NCI-H1694 treated with DMSO at 0.1 percent for 48 hours (cell line): Measurements from ENCODE around the gene AOC2.
"Not testable (repeated sequence)": the region's sequence is repeated elsewhere in the genome, so short reads cannot be mapped to it uniquely, and the experiment has no call there.

Experiments used
- DNase-seq: peaks from one replicate; lab custom pipeline; 2025; lab: John Stamatoyannopoulos, UW

The AOC2 gene

GRCh38 chr17:42853968-42854790, 9.8 kb downstream of the AOC2 start:
- no peak for DNase-seq

DNA sequence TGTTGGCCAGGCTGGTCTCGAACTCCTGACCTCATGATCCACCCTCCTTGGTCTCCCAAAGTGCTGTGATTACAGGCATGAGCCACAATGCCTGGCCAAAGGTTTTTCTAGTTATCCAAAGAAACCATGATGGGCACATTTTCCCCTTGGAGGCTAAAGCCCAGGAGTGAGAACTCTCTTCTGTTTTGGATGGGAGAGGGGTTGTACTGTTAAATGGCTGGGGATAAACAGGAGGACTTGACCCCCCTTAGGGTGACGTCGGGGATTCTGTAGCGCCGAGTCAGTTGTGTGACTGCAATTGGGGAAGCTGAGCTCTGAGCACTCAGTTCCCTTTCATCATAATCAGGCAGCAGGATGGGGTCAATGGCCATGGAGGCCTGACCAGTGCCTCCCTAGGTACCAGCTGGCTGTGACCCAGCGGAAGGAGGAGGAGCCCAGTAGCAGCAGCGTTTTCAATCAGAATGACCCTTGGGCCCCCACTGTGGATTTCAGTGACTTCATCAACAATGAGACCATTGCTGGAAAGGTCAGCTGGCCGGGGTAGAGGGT, 10.7 kb downstream of the AOC2 start:
- DNase-seq, result no peak

GRCh38 chr17:42856093-42856492, 11.7 kb downstream of the AOC2 start:
- DNase-seq, result not testable (repeated sequence)

DNA sequence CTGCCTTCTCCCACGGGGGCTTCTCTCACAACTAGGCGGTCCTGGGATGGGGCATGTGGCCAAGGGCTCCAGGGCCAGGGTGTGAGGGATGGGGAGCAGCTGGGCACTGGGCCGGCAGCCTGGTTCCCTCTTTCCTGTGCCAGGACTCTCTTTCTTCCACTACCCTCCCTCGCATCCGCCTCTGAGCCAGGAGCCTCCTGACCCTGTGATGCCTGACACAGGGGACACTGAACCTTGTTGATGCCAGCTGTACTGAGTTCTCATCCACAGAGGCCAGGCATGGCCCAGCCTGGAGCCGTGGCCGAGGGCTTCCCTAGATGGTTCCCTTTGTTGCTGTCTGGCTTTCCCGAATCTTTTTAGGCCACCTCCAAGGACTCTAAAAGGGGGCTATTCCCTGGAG, 12.1 kb downstream of the AOC2 start:
- not testable (repeated sequence) for DNase-seq

DNA sequence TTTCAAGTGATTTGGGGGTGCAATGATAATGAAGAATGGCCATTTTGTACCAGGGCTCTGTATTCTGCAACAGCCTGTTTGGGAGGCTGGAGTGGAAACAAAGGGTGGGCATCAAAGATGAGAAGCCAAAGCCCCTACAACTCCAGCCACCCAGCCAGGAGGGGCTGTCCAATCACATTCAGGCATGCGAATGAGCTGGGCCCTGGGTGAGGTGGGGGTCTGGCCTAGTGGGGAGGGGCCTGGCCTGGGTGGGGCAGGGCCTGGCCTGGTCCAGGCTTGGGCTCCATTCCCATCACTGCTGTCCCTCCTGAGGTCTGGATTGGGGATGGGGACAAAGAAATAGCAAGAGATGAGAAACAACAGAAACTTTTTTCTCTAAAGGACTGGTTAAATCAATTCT, 13.0 kb downstream of the AOC2 start:
- DNase-seq, result no peak

DNA sequence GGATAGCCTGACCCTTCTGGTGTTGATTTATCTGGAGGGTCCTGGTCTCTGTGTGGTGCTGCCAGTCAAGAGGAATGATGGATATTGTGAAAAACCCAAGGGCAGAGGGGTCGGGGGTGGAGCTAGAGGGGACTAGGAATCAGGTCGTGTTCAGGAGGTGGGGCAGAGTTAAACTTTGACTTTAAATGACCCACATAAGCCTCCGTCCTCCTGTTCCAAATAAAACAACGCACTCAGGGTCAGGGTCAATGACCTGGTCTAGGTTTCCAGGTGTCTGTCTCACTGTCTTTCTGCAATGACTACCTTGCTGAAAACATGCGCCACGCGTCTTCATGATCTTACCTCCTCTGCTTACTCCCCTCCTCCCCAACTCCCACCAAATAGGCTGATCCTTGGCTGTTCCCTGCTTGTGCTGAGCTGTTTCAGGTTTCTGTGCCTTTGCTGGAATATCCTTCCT, 21.3 kb downstream of the AOC2 start:
- no peak for DNase-seq

DNA sequence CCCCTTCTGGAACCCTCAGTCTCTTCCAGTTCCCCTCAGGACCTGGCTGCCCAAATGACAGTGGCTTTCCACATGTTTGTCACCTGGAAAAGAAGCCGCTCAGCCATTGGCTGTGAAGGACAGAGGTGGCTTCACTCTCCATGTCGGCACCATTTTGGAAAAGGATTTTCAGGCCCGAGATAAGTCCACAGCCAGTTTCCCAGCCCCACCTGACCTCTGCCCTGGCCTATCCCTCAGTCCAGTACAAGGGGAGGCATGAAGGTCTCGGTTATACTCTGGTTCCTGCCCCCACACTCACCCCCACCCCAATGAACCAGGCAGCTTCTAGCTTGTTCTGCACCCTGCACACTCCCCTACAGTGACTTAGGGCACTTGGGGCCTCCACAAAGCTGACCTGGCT, 21.8 kb downstream of the AOC2 start:
- no peak for DNase-seq

DNA sequence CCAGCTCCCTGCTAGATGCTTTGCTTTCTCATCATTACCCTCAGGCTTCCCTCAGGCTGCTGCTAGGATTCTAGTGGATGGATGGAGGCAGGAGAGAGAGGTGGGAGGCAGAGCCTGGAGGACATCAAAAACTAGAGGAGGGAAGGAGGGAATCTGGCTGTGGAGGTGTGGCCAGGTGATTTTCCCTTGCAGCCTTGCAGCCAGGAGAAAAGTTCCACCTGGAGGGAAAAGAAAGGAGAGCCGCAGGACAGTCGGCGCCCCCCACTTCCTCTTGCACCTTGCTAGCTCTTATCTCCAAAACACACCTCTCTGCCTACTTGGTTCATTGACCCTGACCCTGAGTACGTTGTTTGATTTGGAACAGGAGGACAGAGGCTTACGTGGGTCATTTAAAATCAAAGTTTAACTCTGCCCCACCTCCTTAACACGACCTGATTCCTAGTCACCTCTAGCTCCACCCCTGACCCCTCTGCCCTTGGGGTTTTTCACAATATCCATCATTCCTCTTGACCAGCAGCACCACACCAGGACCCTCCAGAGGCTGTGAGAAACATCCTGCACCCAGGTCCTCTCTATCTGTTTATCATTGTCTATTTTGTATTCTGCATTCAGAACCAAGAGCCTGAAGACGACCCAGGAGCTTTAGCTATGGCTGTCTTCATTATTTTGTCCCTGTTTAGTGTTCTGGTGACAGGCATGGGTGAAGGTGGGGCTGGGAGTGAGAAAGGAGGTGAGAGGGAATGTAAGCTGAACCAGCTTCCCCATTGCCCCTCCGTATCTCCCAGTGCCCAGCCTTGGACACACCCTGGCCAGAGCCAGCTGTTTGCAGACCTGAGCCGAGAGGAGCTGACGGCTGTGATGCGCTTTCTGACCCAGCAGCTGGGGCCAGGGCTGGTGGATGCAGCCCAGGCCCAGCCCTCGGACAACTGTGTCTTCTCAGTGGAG, 22.5 kb downstream of the AOC2 start:
- no peak for DNase-seq

- DNase-seq, result not testable (repeated sequence)
Measured at GRCh38 chr17:42867694-42868261, 23.4 kb downstream of the AOC2 start.

GRCh38 chr17:42868338-42868737, 24.0 kb downstream of the AOC2 start:
- DNase-seq, result no peak

DNA sequence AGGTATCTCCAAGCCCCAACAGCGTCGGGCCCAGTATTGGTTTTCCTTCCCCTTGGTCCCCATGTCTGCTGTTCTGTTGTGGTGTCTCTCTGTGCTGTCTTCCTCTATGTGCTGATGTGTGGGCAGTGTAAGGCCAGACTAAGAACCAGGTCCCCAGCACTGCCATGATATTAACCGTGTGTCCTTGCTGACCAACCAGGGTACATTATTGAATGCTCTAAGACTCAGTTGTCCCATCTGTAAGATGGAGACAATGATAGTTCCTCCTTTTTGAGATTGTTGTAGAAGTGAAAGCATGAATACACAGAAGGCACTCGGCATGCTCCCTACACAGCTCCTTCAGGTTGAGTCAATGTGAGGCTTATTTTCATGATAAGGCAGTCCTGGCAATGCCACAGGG, 27.3 kb downstream of the AOC2 start:
- DNase-seq, result no peak

DNA sequence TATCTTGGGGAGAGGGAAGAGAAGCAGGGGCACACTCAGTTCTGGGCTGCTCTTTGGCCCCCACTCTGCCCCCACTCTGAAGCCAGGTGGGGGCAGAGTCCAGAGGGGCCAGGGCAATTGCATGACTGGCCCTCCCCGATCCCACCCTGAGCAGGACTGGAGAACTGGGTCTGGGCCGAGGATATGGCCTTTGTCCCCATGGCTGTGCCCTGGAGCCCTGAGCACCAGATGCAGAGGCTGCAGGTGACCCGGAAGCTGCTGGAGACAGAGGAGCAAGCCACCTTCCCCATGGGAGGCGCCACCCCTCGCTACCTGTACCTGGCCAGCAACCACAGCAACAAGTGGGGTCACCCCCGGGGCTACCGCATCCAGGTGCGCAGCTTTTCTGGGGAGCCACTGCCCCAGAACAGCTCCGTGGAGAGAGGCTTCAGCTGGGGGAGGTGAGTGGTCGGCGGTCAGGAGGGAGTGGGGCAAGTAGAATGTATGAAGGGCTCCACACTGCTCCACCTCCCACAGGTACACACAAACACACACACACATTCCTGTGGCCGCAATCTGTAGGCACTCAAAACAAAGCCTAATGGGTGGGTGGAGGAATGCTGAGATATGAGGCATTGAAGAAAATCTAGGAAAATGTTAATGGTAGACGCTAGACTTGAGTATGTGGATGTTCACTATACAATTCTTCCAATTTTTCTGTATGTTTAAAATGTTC, 28.0 kb downstream of the AOC2 start:
- no peak for DNase-seq

- DNase-seq, result no peak
Measured at GRCh38 chr17:42873315-42873714, 28.9 kb downstream of the AOC2 start.

DNA sequence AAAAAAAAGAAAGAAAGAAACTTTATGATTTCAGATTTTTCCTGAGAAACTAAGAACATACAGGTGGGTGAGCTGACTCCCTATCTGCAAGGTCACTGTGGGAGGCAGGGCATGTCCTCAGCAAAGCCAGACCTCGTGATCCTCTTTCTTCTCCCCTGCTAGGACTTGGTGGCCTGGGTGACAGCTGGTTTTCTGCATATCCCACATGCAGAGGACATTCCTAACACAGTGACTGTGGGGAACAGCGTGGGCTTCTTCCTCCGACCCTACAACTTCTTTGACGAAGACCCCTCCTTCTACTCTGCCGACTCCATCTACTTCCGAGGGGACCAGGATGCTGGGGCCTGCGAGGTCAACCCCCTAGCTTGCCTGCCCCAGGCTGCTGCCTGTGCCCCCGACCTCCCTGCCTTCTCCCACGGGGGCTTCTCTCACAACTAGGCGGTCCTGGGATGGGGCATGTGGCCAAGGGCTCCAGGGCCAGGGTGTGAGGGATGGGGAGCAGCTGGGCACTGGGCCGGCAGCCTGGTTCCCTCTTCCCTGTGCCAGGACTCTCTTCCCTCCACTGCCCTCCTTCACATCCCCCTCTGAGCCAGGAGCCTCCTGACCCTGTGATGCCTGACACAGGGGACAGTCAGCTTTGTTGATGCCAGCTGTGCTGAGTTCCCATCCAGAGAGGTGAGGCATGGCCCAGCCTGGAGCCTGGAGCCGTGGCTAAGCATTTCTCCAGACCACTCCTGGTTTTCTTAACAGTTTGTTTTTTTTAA, 29.7 kb downstream of the AOC2 start:
- DNase-seq, result not testable (repeated sequence)

- no peak for DNase-seq
Measured at GRCh38 chr17:42877037-42877436, 32.7 kb downstream of the AOC2 start.

GRCh38 chr17:42878123-42878880, 33.9 kb downstream of the AOC2 start:
- DNase-seq, result no peak

DNA sequence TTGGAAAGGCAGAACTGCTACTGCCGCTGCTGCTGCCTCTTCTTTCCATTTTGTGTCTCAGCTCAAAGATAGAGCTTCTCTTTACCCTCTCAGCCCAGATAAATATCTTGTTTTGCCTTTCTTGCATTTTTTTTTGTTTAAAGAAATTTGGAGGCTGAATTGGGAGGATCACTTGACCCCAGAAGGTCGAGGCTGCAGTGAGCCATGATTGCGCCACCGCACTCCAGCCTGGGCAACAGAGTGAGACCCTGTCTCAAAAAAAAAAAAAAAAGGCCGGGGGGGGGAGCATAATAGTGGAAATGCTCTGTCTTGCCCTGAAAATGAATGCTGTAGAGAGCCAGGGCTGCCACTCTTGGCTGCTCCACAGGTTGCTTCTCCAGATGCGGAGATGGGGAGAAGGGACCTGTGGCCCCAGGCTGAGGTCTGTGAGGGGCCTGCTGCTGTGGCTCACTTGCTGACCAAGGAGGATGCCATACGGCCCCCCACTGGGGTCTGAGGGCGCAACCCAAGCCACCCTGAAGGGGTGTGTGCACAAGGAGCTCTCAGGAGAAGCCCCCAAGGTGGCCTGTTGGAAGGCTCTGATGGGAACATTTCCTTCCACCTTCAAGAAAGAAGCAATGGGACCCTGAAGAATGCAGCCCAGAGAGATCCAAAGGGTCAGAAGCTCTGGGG, 34.7 kb downstream of the AOC2 start:
- DNase-seq, result no peak

DNA sequence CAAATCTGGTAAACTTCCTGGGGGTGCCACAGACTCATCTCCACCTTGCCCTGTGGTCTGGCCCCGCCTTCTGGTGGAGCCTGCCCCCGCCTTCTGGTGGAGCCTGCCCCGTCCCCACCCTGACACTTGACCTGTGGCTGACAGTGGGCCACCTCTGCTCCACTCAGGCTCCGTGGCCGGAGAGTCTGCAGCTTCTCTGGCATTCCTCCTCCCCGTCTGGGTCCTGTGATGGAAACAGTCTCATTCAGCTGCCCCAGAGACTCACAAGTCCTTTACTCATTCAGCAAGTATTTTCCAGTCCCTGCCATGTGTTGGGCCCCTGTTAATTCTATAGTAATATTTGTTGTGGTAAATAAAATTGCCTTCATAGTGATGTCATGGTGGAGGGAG, 35.2 kb downstream of the AOC2 start:
- DNase-seq, result no peak

DNA sequence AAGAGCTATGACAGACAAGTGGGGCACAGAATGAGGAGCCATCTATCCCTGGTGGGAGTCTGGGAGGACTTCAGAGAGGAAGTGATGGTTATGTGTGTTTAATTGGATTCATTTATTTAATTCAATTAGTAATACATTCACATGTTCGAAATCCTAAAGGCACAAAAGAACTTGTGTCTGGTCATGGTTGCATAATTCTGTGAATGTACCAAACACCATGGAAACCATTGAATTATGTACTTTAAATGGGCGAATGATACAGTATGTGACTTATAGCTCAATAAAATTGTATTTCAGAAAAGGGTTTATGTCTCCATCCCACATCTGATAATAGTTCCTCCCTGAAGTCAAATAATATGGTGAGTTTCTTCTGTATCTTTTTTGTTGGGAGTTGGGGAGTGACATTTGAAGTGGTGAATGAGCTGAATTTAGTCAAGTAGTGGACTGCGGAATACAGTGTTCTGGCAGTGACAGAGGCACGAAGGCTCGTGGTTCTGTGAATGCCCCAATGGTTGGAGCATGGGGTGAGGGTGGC, 36.5 kb downstream of the AOC2 start:
- no peak for DNase-seq
